KOPT-K1 (cell line): ENCODE measurements around the gene ZNF354B.
"Not testable (repeated sequence)": the region's sequence is repeated elsewhere in the genome, so short reads cannot be mapped to it uniquely, and the experiment has no call there.

ENCODE experiments used
- H3K27ac ChIP-seq: fragments of 200-600 bp; sonication (generic); 2 replicates; pipeline ENCODE4 v1.5.1; 2016; ENCODE audit warnings: antibody characterized with exemption, mild to moderate bottlenecking, low read depth, low read length; ENCODE audit not compliant: poor library complexity, severe bottlenecking
- H3K36me3 ChIP-seq: fragments of 200-600 bp; sonication (generic); 2 replicates; pipeline ENCODE4 v1.5.1; 2017; ENCODE audit warnings: antibody characterized with exemption, mild to moderate bottlenecking, low read length, moderate library complexity; ENCODE audit not compliant: insufficient read depth
- H3K9me3 ChIP-seq: fragments of 200-600 bp; sonication (generic); 2 replicates; pipeline ENCODE4 v1.5.1; 2017; ENCODE audit warnings: antibody characterized with exemption, low read length, mild to moderate bottlenecking; ENCODE audit not compliant: insufficient read depth, poor library complexity, severe bottlenecking

Gene ZNF354B

DNA sequence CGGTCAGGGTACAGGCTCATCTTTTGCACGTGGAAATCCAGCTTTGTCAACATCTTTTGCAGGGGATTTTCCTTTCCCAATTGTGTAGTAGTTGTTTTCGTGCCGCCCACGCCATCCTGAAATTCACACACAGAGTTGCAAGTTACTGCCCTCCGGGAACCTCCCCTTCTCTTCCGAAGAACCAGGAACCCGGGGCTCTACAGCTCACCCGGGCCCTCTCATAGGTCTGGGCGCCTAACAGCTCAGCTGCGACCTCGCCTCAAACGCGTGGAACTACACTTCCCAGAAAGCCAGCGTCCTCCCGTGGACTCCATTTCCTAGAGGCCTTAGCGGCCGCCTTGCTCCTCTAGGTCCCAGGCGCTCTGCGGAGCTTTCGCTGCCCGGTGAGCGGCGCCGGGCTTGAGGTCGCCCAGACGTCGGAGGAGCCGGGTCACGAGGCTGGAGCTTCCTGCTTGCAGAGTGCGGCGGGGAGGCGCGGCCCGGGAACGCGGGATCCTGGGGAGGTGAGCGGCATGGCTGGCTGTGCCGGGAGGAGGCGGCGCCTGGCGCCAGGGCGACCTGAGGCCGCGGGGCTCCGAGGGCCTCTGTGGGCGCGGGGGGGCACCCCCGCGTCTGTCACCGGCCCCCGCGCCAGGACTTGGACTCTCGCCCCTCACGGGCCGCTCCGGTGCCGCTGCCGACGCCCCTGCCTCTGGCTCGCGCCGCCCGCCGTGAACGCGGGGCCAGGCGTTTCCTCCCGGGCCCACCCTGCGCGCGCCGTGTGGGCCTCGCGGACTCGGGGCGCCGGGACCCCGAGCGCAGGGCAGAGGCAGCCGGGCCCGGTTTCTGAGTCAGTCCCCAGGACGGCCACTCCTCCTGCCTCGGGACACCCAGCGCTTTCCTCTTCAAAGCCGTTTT, at the start of gene ZNF354B:
Gene ZNF354B (plus strand): TSS at position 329 of the 897 bp plus-strand sequence. CDS start 1,095 bp downstream, outside the sequence.
- Histone ChIP-seq H3K9me3 (peaks cover 32% of the 10 kb centered on the region), H3K27ac (peak within 1 kb of the TSS; percentile 71), H3K36me3 (peaks cover 37% of the 10 kb centered on the region)

DNA sequence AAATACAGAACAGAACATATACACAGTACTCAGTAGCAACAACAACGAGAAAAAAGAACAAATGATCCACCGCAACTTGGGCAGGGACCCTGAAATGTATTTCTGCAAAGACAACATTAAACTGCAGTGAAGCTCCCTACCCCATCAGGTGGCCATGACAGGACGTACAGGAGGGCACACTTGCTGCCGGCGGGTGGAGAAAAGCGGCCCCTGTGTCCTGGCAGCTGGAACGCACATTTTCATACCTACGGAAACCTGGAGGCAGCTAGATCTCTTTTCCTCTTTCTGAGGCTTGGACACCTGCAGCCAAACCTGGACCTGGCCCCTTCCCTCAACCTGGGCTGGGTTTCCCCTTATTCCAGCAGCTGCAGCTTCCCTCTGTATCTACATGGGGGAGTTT, 42.2 kb upstream of the ZNF354B start:
- Histone ChIP-seq H3K27ac (no peak overlapping the region), H3K9me3 (peaks cover 3% of the 10 kb centered on the region), H3K36me3 (no peaks in the 10 kb centered on the region)

- Histone ChIP-seq H3K9me3 (peaks cover 3% of the 10 kb centered on the region), H3K27ac (no peak overlapping the region), H3K36me3 (no peaks in the 10 kb centered on the region)
These were observed 41.7 kb upstream of the ZNF354B start for GRCh38 chr5:178818094-178818493.

DNA sequence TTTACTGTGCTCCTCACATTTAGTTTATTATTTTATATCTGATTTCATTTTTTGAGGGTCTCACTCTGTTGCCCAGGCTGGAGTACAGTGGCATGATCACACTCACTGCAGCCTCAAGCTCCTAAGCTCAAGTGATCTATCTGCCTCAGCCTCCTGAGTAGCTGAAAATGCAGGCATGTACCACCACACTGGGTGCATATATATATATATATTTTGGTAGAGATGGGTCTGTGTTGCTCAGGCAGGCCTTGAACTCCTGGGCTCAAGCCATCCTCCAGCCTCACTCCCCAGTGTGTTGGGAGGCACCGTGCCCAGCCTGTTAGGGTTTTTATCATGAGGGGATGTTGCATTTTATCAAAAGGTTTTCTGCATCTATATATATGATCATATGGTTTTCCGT, 39.8 kb upstream of the ZNF354B start:
- H3K27ac ChIP-seq: no peak overlapping the region
- no peaks in the 10 kb centered on the region for H3K36me3 ChIP-seq
- H3K9me3 ChIP-seq: no peaks in the 10 kb centered on the region

GRCh38 chr5:178825444-178825843, 34.3 kb upstream of the ZNF354B start:
- Histone ChIP-seq H3K36me3 (no peaks in the 10 kb centered on the region), H3K9me3 (no peaks in the 10 kb centered on the region), H3K27ac (no peak overlapping the region)

GRCh38 chr5:178826216-178826615, 33.5 kb upstream of the ZNF354B start:
- Histone ChIP-seq H3K27ac (no peak overlapping the region), H3K9me3 (no peaks in the 10 kb centered on the region), H3K36me3 (no peaks in the 10 kb centered on the region)

DNA sequence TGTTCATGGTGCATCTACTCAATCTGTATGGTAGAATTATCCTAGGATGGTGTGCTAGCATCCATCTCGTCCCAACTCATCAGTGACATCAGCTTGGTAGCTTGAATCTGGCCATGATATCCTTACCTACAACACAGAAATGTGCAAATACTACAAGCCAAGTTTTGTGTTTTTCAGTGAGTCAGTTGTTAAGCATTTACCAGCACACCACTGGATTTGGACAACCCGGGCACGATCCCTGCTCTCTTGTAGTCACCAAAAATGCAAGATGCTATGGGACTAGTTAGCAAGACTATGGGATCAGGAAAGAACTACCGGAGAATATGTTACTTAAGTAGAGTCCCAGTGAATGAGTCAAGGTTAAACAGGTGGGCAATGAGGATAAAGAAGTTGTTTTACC, 32.1 kb upstream of the ZNF354B start:
- Histone ChIP-seq H3K36me3 (no peaks in the 10 kb centered on the region), H3K9me3 (peaks cover 4% of the 10 kb centered on the region), H3K27ac (no peak overlapping the region)

DNA sequence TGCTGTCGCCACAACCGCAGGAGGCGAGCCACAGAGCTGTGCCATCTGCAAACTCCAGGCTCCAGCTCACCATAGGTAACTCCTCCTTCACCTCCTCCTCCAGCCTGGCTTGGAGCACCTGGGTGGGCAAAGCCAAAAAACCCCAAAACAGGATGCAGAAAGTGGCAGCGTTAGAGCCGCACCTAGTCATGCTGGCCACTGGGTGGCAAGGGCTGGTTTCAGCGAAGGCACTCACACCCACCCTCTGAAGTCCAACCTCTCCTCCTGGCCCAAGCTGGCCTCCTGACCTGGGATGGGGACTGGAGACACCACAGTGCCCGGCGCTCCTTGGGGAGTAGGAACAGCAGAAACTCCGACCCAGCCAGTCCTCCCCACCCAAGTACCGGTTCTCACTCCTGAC, 28.7 kb upstream of the ZNF354B start:
- Histone ChIP-seq H3K36me3 (no peaks in the 10 kb centered on the region), H3K27ac (no peak overlapping the region), H3K9me3 (peaks cover 6% of the 10 kb centered on the region)

DNA sequence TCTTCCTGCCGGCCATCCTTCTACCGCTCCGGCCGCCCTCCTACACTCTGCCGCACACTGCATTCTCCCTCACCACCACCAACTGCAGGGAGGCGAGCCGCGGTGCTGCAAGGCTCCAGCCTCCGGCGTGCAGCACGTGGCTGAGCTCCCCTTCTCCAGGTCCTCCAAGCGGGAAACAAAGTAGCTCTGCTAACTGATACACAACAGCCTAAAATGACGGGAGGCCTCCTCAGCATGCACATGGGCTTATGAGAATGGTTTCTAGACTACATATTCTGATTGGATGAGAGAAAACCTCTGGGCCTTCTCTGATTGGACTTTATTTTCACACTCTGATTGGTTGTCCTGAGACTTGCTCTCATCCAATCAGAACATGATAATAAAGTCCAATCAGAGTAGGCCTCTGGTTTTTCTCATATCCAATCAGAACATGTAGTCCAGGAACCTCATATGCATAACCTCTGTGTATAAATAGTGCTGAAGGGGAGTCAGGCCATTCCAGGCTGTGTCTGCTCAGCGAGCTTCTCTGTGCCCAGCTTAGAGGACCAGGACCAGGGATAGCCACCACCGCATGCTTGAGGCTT, 27.0 kb upstream of the ZNF354B start:
- Histone ChIP-seq H3K9me3 (peaks cover 6% of the 10 kb centered on the region), H3K36me3 (no peaks in the 10 kb centered on the region), H3K27ac (no peak overlapping the region)

DNA sequence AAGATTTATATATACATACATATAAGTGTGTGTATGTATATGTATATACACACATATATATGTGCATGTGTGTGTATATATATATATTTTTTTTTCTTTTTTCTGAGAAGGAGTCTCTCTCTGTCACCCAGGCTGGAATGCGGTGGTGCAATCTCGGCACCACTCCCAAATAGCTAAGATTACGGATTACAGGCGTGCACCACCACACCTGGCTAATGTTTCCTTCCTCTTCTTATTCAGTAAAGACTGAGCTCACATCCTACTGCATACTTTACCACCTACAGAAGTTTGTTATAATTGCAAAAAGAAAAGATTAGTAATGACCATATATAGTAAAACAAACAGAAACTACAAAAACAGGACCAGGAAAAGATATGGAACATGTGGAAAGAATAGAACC, 23.1 kb upstream of the ZNF354B start:
- H3K27ac ChIP-seq: no peak overlapping the region
- peaks cover 12% of the 10 kb centered on the region for H3K9me3 ChIP-seq
- no peaks in the 10 kb centered on the region for H3K36me3 ChIP-seq

DNA sequence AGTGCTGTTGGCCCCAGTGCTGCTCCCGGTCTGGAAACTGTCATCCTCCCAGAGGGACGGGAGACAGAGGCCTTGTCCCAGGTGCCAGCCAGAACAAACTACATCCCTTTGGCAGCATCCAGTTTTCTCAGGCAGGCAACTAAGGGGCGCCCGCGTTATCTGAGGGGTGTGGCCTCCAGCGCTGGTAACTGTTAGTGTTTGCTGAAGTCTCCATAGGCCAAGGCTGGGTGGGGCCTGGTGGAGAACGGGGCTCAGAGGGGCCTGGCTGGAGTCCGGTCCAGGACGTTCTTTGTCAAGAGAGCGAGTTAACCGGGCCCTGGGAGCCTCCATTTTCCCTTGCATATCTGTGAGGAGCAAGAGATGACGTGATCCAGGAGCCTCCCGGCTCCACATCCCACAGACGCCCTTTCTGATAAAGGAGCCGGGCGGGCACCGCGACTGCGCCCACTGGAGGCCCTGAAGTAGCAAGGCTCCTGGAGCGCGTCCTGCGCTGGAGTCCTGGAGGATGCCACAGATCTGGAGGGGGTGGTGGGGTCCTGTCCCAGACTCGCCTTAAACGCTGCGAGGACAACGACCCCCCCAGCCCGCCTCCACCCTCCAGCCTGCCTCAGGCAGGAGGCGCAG, 20.9 kb upstream of the ZNF354B start:
- not testable (repeated sequence) for H3K9me3 ChIP-seq, H3K36me3 ChIP-seq, H3K27ac ChIP-seq

DNA sequence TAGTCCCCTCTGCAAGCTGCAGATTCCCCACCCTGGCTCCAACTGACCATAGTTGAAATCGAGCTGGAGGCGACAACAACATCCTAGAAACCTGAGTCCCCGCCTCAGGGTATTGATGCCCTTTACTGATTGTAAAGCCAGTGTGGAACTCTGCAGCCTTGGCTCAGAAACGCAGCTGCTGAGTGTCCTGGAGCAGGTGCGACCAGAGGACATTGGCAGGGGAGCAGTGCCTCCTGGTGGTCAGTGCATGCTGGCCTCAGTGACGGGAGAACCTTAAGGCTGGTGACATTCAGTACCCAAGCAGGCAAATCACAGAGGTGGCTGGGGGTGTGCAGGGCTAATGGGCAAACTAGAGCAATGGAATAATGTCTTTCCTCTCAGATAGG, 20.4 kb upstream of the ZNF354B start:
- H3K9me3 ChIP-seq: peaks cover 7% of the 10 kb centered on the region
- no peak overlapping the region for H3K27ac ChIP-seq

DNA sequence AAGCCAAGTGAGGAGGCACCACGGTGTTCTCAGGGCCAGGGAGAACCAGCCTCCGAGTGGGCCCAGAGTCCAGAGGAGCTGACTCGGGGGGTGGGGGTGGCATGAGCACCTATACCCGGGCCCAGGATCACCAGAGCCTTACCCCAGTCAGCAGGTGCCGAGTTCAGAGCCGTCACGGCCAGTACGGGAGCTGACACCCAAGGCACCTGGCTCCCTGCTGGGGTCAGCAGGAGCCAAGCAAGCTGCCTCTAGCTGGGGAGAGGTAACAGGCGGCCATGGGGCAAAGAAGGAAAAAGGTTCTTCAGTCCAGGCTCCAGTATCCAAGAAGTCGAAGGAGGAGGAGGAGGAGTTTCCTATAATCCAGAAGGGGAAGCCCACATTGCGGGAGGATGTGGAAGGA, 19.4 kb upstream of the ZNF354B start:
- not testable (repeated sequence) for H3K27ac ChIP-seq, H3K9me3 ChIP-seq, H3K36me3 ChIP-seq

More for the DNA sequence above, 20.4 kb upstream of the ZNF354B start:
- H3K36me3 ChIP-seq: no peaks in the 10 kb centered on the region

- Histone ChIP-seq H3K27ac (no peak overlapping the region), H3K9me3 (peaks cover 9% of the 10 kb centered on the region)
These were observed 10.4 kb upstream of the ZNF354B start for GRCh38 chr5:178849316-178849715.

GRCh38 chr5:178851951-178852350, 7.8 kb upstream of the ZNF354B start:
- no peaks in the 10 kb centered on the region for H3K36me3 ChIP-seq
- H3K27ac ChIP-seq: no peak overlapping the region
- H3K9me3 ChIP-seq: peaks cover 9% of the 10 kb centered on the region

More at GRCh38 chr5:178849316-178849715, 10.4 kb upstream of the ZNF354B start:
- no peaks in the 10 kb centered on the region for H3K36me3 ChIP-seq
